Measurements from ENCODE around the gene HSD17B4. TPM values are rescaled to one million over a fixed set of nuclear protein-coding genes. Genes with fewer than 3 reads are reported as not detected.

Gene HSD17B4
- total RNA-seq, 1 experiment from 2014 or later: 269 TPM

DNA sequence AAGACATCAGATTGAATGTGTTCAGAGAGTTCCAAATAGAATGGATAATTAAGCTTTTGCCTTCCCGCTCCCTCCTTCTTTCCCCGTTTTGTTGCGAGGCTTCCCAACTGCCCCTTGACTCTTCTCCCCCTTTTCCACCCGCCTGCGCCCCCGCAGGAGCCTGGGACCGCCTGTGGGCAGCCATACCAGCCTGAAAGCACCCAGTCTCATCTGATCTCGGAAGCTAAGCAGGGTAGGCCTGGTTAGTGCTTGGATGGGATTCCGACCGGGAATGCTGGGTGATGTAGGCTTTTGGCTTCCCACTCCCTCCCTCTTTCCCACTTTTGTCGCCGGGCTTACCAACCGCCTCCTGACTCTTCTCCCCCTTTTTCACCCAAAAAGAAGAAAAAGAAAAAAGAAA, 6.8 kb upstream of the HSD17B4 start:
- Mint-ChIP-seq H3K4me1 (peaks cover 9% of the 10 kb centered on the region in 2 experiments), H3K27ac (0 out of 7 replicates have a peak overlapping the region, but pooled peaks of 2 of the 3 experiments have one; percentile 6 to 13), H3K9me3 (peaks cover 22 to 30% of the 10 kb centered on the region in 2 experiments), H3K27me3 (ENCODE audit: low read depth) (no peaks in the 10 kb centered on the region; the same call in none of the 2 replicates), H3K4me3 (no peak overlapping the region), H3K36me3 (ENCODE audit: insufficient read depth in 1 of 3, low read depth in 3 of 3) (peaks cover 12 to 19% (median 16%) of the 10 kb centered on the region in 3 experiments)
- Histone ChIP-seq H2BK5ac (ENCODE audit: insufficient read length, low read length) (no peak overlapping the region), H3K56ac (ENCODE audit: insufficient read length, low read depth, low read length) (no peak overlapping the region), H3K4me2 (ENCODE audit: insufficient read depth, insufficient read length, low read length) (no peak overlapping the region), H4K91ac (ENCODE audit: insufficient read length, low read depth, low read length) (no peak overlapping the region), H3K27me3 (ENCODE audit: insufficient read depth, low read length) (no peaks in the 10 kb centered on the region), H2AK5ac (ENCODE audit: insufficient read length, low read length) (no peak overlapping the region), H2BK15ac (ENCODE audit: low read depth, low read length) (no peak overlapping the region), H3K4me1 (ENCODE audit: insufficient read depth, low read length) (no peaks in the 10 kb centered on the region), H2BK120ac (ENCODE audit: low read depth, low read length, poor library complexity, severe bottlenecking) (no peak overlapping the region), H3K14ac (ENCODE audit: insufficient read depth, low read length) (no peak overlapping the region), H3K79me1 (ENCODE audit: insufficient read depth, low read depth, low read length, poor library complexity, severe bottlenecking) (no peaks in the 10 kb centered on the region), H3T11ph (ENCODE audit: low read length) (no peak overlapping the region), H3K23me2 (ENCODE audit: insufficient read length, low read depth, low read length, poor library complexity, severe bottlenecking) (no peaks in the 10 kb centered on the region), H3K27ac (ENCODE audit: insufficient read length, low read depth, low read length) (no peak overlapping the region), H4K5ac (ENCODE audit: insufficient read length, low read depth, low read length) (no peak overlapping the region), H4K8ac (replicated peaks; ENCODE audit: insufficient read length, low read depth, low read length) (no peak overlapping the region), H3K79me2 (ENCODE audit: insufficient read depth, low read length) (no peaks in the 10 kb centered on the region), H4K20me1 (ENCODE audit: control insufficient read depth, insufficient read depth, insufficient read length) (no peaks in the 10 kb centered on the region), H3K23ac (ENCODE audit: insufficient read length, low read depth, low read length) (no peak overlapping the region), H3K9me3 (ENCODE audit: control insufficient read depth, low read depth, low read length) (peaks cover 7% of the 10 kb centered on the region), H2BK12ac (ENCODE audit: insufficient read length, low read depth, low read length) (no peak overlapping the region), H3K9ac (ENCODE audit: extremely low read depth, insufficient read length, low read length) (no peak overlapping the region), H2AFZ (ENCODE audit: low read length) (no peak overlapping the region), H3K4ac (ENCODE audit: low read depth, low read length) (no peak overlapping the region), H3K18ac (ENCODE audit: insufficient read length, low read depth, low read length) (no peak overlapping the region), H2BK20ac (ENCODE audit: low read depth, low read length, poor library complexity, severe bottlenecking) (no peak overlapping the region)
- WGBS (ENCODE audit: extremely low coverage, insufficient read length, low lambda C conversion rate): no CpG with 5 or more reads among the region's 13 CpGs
- no peak for TF ChIP-seq CTCF (conservative IDR thresholded peaks at IDR 0.05)
- peak; percentile 65 for DNase-seq

Measured in H9 (cell line).